Adrenal gland (tissue), 5 donors: Measurements from ENCODE around the gene NPBWR2.

Experiments
- POLR2A ChIP-seq, 2 donors: fragments of 450-650 bp; IDR thresholded peaks; one replicate each; pipeline ENCODE4 v1.6.1; 2017; ENCODE audit warnings: antibody characterized with exemption in 2 of 2, mild to moderate bottlenecking in 2 of 2, moderate library complexity in 1 of 2
- TF ChIP-seq, protein P1 (sequence below), 6 experiments: fragments of 450-650 bp in 4 of 6; fragments of 200-600 bp in 2 of 6; sonication (generic) in 1 of 6; IDR thresholded peaks; 1 replicate in 5 of 6; 2 replicates in 1 of 6; pipeline versions ENCODE4 v1.5.1 to v1.8.0; 2016 to 2021; ENCODE audit warnings: antibody characterized with exemption in 6 of 6, mild to moderate bottlenecking in 2 of 6, moderate library complexity in 1 of 6
- donor health status: DM: no; HTN: no; CAD: no.

DNA sequence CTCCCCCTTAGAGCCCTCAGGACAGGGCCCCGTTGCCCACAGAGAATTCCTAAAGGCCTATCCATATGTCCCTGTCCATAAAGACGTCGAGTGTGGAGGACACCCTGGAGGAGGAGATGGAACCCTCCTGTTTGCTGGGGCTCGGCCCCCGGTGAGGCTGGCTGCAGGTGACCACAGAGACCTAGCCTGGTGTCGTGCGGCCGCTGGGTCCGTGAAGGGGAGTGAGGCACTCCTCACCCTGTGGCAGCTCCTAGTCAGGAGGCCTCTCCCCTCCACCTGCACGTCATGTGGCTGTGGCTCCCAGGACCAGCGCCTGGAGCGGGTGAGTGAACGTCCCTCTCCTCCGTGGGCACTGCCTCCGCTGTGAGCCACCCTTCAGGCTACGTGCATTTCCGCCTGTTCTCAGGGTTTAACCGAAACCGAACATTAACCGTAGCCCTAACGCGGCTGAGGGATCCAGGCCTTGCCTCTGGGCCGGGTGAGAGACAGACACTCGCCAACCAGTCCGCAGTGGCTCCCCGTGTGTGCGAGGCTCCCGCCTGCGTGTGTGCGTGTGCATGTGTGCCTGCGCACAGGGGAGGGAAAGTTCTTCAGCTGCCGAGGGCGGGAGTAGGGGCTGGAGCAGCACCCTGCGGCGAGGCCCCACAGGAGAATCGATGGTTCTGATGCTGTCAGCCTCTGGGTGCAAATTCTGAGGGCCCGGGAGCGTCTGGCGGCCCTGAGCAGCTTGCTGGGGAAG lies 50.3 kb downstream of the NPBWR2 start:
- TF ChIP-seq, protein P1, sequence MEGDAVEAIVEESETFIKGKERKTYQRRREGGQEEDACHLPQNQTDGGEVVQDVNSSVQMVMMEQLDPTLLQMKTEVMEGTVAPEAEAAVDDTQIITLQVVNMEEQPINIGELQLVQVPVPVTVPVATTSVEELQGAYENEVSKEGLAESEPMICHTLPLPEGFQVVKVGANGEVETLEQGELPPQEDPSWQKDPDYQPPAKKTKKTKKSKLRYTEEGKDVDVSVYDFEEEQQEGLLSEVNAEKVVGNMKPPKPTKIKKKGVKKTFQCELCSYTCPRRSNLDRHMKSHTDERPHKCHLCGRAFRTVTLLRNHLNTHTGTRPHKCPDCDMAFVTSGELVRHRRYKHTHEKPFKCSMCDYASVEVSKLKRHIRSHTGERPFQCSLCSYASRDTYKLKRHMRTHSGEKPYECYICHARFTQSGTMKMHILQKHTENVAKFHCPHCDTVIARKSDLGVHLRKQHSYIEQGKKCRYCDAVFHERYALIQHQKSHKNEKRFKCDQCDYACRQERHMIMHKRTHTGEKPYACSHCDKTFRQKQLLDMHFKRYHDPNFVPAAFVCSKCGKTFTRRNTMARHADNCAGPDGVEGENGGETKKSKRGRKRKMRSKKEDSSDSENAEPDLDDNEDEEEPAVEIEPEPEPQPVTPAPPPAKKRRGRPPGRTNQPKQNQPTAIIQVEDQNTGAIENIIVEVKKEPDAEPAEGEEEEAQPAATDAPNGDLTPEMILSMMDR (IDR thresholded peaks at IDR 0.05): no peak
- TF ChIP-seq POLR2A (IDR thresholded peaks at IDR 0.05): no peak
